ENCODE results near the gene CNTNAP5. TPM values are rescaled to one million over a fixed set of nuclear protein-coding genes. Genes with fewer than 3 reads are reported as not detected.

Gene CNTNAP5
- total RNA-seq, 4 donors from 2014 or later = 0.17 TPM; not detected in 3

- H3K27me3 ChIP-seq = no peaks in the 10 kb centered on the region
- no peaks in the 10 kb centered on the region for H3K9me3 ChIP-seq
- H3K4me1 ChIP-seq = peaks cover 0 to 8% (median 6%) of the 10 kb centered on the region in 4 donors
- no peak overlapping the region for H3K27ac ChIP-seq (replicated peaks in 1 of 4)
- intact Hi-C loops (cut with DNase I) = no loop called here
- peak; percentile 24 for DNase-seq (ENCODE audit: extremely low spot score)
- H3K4me3 ChIP-seq = no peak overlapping the region
- 88% methylated on average over 4 of the region's 4 CpGs for WGBS
- TF ChIP-seq CTCF (IDR thresholded peaks at IDR 0.05) = no peak
- TF ChIP-seq POLR2A (IDR thresholded peaks at IDR 0.05; ENCODE audit: low read depth) = no peak
- TF ChIP-seq EP300 (IDR thresholded peaks at IDR 0.05) = no peak
- TF ChIP-seq POLR2AphosphoS5 (IDR thresholded peaks at IDR 0.05) = no peak
- no peaks in the 10 kb centered on the region for H3K36me3 ChIP-seq
These were observed 285.6 kb downstream of the CNTNAP5 start for GRCh38 chr2:124310671-124311070.

GRCh38 chr2:124314084-124314483 is 289.0 kb downstream of the CNTNAP5 start:
- no peaks in the 10 kb centered on the region for H3K27me3 ChIP-seq
- intact Hi-C loops (cut with DNase I) = no loop called here
- H3K36me3 ChIP-seq = no peaks in the 10 kb centered on the region
- WGBS = 91% methylated on average over 8 of the region's 8 CpGs
- H3K4me1 ChIP-seq = peaks cover 0 to 14% (median 8%) of the 10 kb centered on the region in 4 donors
- no peak overlapping the region for H3K27ac ChIP-seq (replicated peaks in 1 of 4)
- H3K9me3 ChIP-seq = no peaks in the 10 kb centered on the region
- TF ChIP-seq POLR2AphosphoS5 (IDR thresholded peaks at IDR 0.05) (no peak), CTCF (IDR thresholded peaks at IDR 0.05) (no peak), EP300 (IDR thresholded peaks at IDR 0.05) (no peak), POLR2A (IDR thresholded peaks at IDR 0.05; ENCODE audit: low read depth) (no peak)
- peak; percentile 42 for DNase-seq (ENCODE audit: extremely low spot score)
- H3K4me3 ChIP-seq = no peak overlapping the region

GRCh38 chr2:124315221-124315880 is 290.3 kb downstream of the CNTNAP5 start:
- Histone ChIP-seq H3K9me3 (no peaks in the 10 kb centered on the region), H3K4me3 (no peak overlapping the region), H3K4me1 (peaks cover 0 to 14% (median 8%) of the 10 kb centered on the region in 4 donors), H3K27ac (replicated peaks in 1 of 4) (no peak overlapping the region), H3K27me3 (no peaks in the 10 kb centered on the region), H3K36me3 (no peaks in the 10 kb centered on the region)
- DNase-seq (ENCODE audit: extremely low spot score) = peak; percentile 4
- 66% methylated on average over 6 of the region's 6 CpGs for WGBS
- intact Hi-C loops (cut with DNase I) = no loop called here
- TF ChIP-seq POLR2AphosphoS5 (IDR thresholded peaks at IDR 0.05) (no peak), POLR2A (IDR thresholded peaks at IDR 0.05; ENCODE audit: low read depth) (no peak), EP300 (IDR thresholded peaks at IDR 0.05) (no peak), CTCF (IDR thresholded peaks at IDR 0.05) (no peak)

- intact Hi-C loops (cut with DNase I) = no loop called here
- TF ChIP-seq POLR2A (IDR thresholded peaks at IDR 0.05; ENCODE audit: low read depth) (no peak), EP300 (IDR thresholded peaks at IDR 0.05) (no peak), POLR2AphosphoS5 (IDR thresholded peaks at IDR 0.05) (no peak), CTCF (IDR thresholded peaks at IDR 0.05) (no peak)
- peaks cover 0 to 14% (median 8%) of the 10 kb centered on the region in 4 donors for H3K4me1 ChIP-seq
- H3K9me3 ChIP-seq = no peaks in the 10 kb centered on the region
- no peak overlapping the region for H3K27ac ChIP-seq (replicated peaks in 1 of 4)
- H3K4me3 ChIP-seq = no peak overlapping the region
- 90% methylated on average over 3 of the region's 3 CpGs for WGBS
- H3K36me3 ChIP-seq = no peaks in the 10 kb centered on the region
- no peaks in the 10 kb centered on the region for H3K27me3 ChIP-seq
- DNase-seq (ENCODE audit: extremely low spot score) = peak; percentile 31
These were observed 291.0 kb downstream of the CNTNAP5 start for GRCh38 chr2:124316133-124316532.

Measured in esophagus muscularis mucosa (tissue), 4 donors.